GM21723 (cell line): ENCODE results near the gene PITX3.
"Not testable (repeated sequence)": the region's sequence is repeated elsewhere in the genome, so short reads cannot be mapped to it uniquely, and the experiment has no call there.

Source experiments
- ATAC-seq: cut with Tn5 transposase; IDR thresholded peaks from one replicate; pipeline ENCODE4 v1.9.1; 2021; ENCODE audit warnings: mild to moderate bottlenecking, moderate library complexity; ENCODE audit not compliant: unreplicated experiment

PITX3 gene

GRCh38 chr10:102229810-102230263 lies 11.5 kb downstream of the PITX3 start:
- ATAC-seq, result peak; percentile 39

- ATAC-seq, result no peak
Observed at GRCh38 chr10:102227050-102227449, 14.3 kb downstream of the PITX3 start.

- no peak for ATAC-seq
Observed at GRCh38 chr10:102226542-102226870, 14.8 kb downstream of the PITX3 start.

- ATAC-seq, result peak; percentile 86
Observed at GRCh38 chr10:102225646-102226541, 15.4 kb downstream of the PITX3 start, which contains the start of gene ELOVL3. Gene ELOVL3 (plus strand): TSS chr10:102226299. CDS start chr10:102226549, 250 bp downstream.

- no peak for ATAC-seq
Observed at GRCh38 chr10:102222797-102223196, 18.5 kb downstream of the PITX3 start.

GRCh38 chr10:102220612-102221011 lies 20.7 kb downstream of the PITX3 start:
- ATAC-seq, result no peak

- ATAC-seq, result no peak
Observed at GRCh38 chr10:102219370-102219769, 21.9 kb downstream of the PITX3 start.

- not testable (repeated sequence) for ATAC-seq
Observed at GRCh38 chr10:102213599-102213998, 27.7 kb downstream of the PITX3 start.

GRCh38 chr10:102211615-102212299 lies 29.6 kb downstream of the PITX3 start:
- ATAC-seq, result no peak

- no peak for ATAC-seq
Observed at GRCh38 chr10:102208311-102209035, 32.8 kb downstream of the PITX3 start.

- no peak for ATAC-seq
Observed at GRCh38 chr10:102202386-102202785, 38.9 kb downstream of the PITX3 start.

- ATAC-seq, result no peak
Observed at GRCh38 chr10:102200751-102201640, 40.3 kb downstream of the PITX3 start.

- ATAC-seq, result no peak
Observed at GRCh38 chr10:102198027-102198426, 43.3 kb downstream of the PITX3 start.

GRCh38 chr10:102196893-102197292 lies 44.4 kb downstream of the PITX3 start:
- no peak for ATAC-seq

GRCh38 chr10:102195296-102195870 lies 45.9 kb downstream of the PITX3 start:
- no peak for ATAC-seq

- ATAC-seq, result no peak
Observed at GRCh38 chr10:102191956-102192355, 49.4 kb downstream of the PITX3 start.

- ATAC-seq, result not testable (repeated sequence)
Observed at GRCh38 chr10:102188941-102189898, 52.1 kb downstream of the PITX3 start.

- no peak for ATAC-seq
Observed at GRCh38 chr10:102188298-102188940, 52.9 kb downstream of the PITX3 start.
